ENCODE results near the gene CCDC43. TPM values are rescaled to one million over a fixed set of nuclear protein-coding genes. Genes with fewer than 3 reads are reported as not detected.

CCDC43 gene
- total and polyA plus RNA-seq, 2 donors (not counting 1 experiment from before 2014, with no cell fraction given) = 27.9 to 35.2 TPM

GRCh38 chr17:44664867-44665266 is 24.7 kb downstream of the CCDC43 start:
- H4K20me1 ChIP-seq (ENCODE audit: control insufficient read depth, extremely low read depth, insufficient read depth, low read length) = no peaks in the 10 kb centered on the region
- H3K4me2 ChIP-seq (ENCODE audit: extremely low read depth, insufficient read depth, low read length) = no peak overlapping the region
- no peak overlapping the region for H3K9ac ChIP-seq (ENCODE audit: insufficient read depth, low read length)
- H3K4me3 ChIP-seq (replicated peaks in 1 of 4; ENCODE audit: control extremely low read depth in 1 of 4, insufficient read depth in 1 of 4, low read depth in 3 of 4, low read length in 4 of 4) = no peak overlapping the region
- DNase-seq (ENCODE audit: low read depth in 2 of 2) = no peak
- no peak for TF ChIP-seq CTCF (conservative IDR thresholded peaks at IDR 0.05 in 1 of 2, IDR thresholded peaks at IDR 0.05 in 1 of 2; ENCODE audit: low read depth in 1 of 2, low read length in 2 of 2)
- no peak for TF ChIP-seq EZH2 (IDR thresholded peaks at IDR 0.05; ENCODE audit: low read length, missing control alignments)
- no peaks in the 10 kb centered on the region for H3K79me2 ChIP-seq (ENCODE audit: control insufficient read depth, insufficient read depth, low read length)
- H3K36me3 ChIP-seq (ENCODE audit: control insufficient read depth, insufficient read depth, low read length) = no peaks in the 10 kb centered on the region
- no peaks in the 10 kb centered on the region for H3K4me1 ChIP-seq (ENCODE audit: control insufficient read depth, extremely low read depth, insufficient read depth, low read length)
- no peak overlapping the region for H3K27ac ChIP-seq (ENCODE audit: insufficient read depth, low read length)
- H3K27me3 ChIP-seq (ENCODE audit: control insufficient read depth, insufficient read depth, low read length) = no peaks in the 10 kb centered on the region
- no peaks in the 10 kb centered on the region for H3K9me3 ChIP-seq (ENCODE audit: control insufficient read depth, insufficient read depth, low read depth, low read length)
- no peak overlapping the region for H2AFZ ChIP-seq (ENCODE audit: low read length)

GRCh38 chr17:44663095-44663494 is 26.5 kb downstream of the CCDC43 start:
- no peaks in the 10 kb centered on the region for H4K20me1 ChIP-seq (ENCODE audit: control insufficient read depth, extremely low read depth, insufficient read depth, low read length)
- TF ChIP-seq EZH2 (IDR thresholded peaks at IDR 0.05; ENCODE audit: low read length, missing control alignments) = no peak
- no peak for TF ChIP-seq CTCF (conservative IDR thresholded peaks at IDR 0.05 in 1 of 2, IDR thresholded peaks at IDR 0.05 in 1 of 2; ENCODE audit: low read depth in 1 of 2, low read length in 2 of 2)
- H3K4me1 ChIP-seq (ENCODE audit: control insufficient read depth, extremely low read depth, insufficient read depth, low read length) = no peaks in the 10 kb centered on the region
- H3K27ac ChIP-seq (ENCODE audit: insufficient read depth, low read length) = no peak overlapping the region
- H3K9ac ChIP-seq (ENCODE audit: insufficient read depth, low read length) = no peak overlapping the region
- no peak overlapping the region for H3K4me2 ChIP-seq (ENCODE audit: extremely low read depth, insufficient read depth, low read length)
- H2AFZ ChIP-seq (ENCODE audit: low read length) = no peak overlapping the region
- H3K27me3 ChIP-seq (ENCODE audit: control insufficient read depth, insufficient read depth, low read length) = no peaks in the 10 kb centered on the region
- no peaks in the 10 kb centered on the region for H3K79me2 ChIP-seq (ENCODE audit: control insufficient read depth, insufficient read depth, low read length)
- H3K36me3 ChIP-seq (ENCODE audit: control insufficient read depth, insufficient read depth, low read length) = no peaks in the 10 kb centered on the region
- H3K4me3 ChIP-seq (replicated peaks in 1 of 4; ENCODE audit: control extremely low read depth in 1 of 4, insufficient read depth in 1 of 4, low read depth in 3 of 4, low read length in 4 of 4) = no peak overlapping the region
- DNase-seq (ENCODE audit: low read depth in 2 of 2) = no peak
- no peaks in the 10 kb centered on the region for H3K9me3 ChIP-seq (ENCODE audit: control insufficient read depth, insufficient read depth, low read depth, low read length)

- no peak overlapping the region for H2AFZ ChIP-seq (ENCODE audit: low read length)
- no peak overlapping the region for H3K4me3 ChIP-seq (replicated peaks in 1 of 4; ENCODE audit: control extremely low read depth in 1 of 4, insufficient read depth in 1 of 4, low read depth in 3 of 4, low read length in 4 of 4)
- no peak for TF ChIP-seq CTCF (conservative IDR thresholded peaks at IDR 0.05 in 1 of 2, IDR thresholded peaks at IDR 0.05 in 1 of 2; ENCODE audit: low read depth in 1 of 2, low read length in 2 of 2)
- no peak for TF ChIP-seq EZH2 (IDR thresholded peaks at IDR 0.05; ENCODE audit: low read length, missing control alignments)
- no peaks in the 10 kb centered on the region for H3K9me3 ChIP-seq (ENCODE audit: control insufficient read depth, insufficient read depth, low read depth, low read length)
- no peak for DNase-seq (ENCODE audit: low read depth in 2 of 2)
- H4K20me1 ChIP-seq (ENCODE audit: control insufficient read depth, extremely low read depth, insufficient read depth, low read length) = no peaks in the 10 kb centered on the region
- H3K27me3 ChIP-seq (ENCODE audit: control insufficient read depth, insufficient read depth, low read length) = peaks cover 3% of the 10 kb centered on the region
- H3K27ac ChIP-seq (ENCODE audit: insufficient read depth, low read length) = no peak overlapping the region
- no peaks in the 10 kb centered on the region for H3K79me2 ChIP-seq (ENCODE audit: control insufficient read depth, insufficient read depth, low read length)
- H3K36me3 ChIP-seq (ENCODE audit: control insufficient read depth, insufficient read depth, low read length) = no peaks in the 10 kb centered on the region
- no peak overlapping the region for H3K4me2 ChIP-seq (ENCODE audit: extremely low read depth, insufficient read depth, low read length)
- no peak overlapping the region for H3K9ac ChIP-seq (ENCODE audit: insufficient read depth, low read length)
- H3K4me1 ChIP-seq (ENCODE audit: control insufficient read depth, extremely low read depth, insufficient read depth, low read length) = no peaks in the 10 kb centered on the region
Measured at GRCh38 chr17:44661835-44662234, 27.7 kb downstream of the CCDC43 start.
